K562 (cell line): Measurements from ENCODE around the gene EIF4G1. TPM values are rescaled to one million over a fixed set of nuclear protein-coding genes. Genes with fewer than 3 reads are reported as not detected.

Experiments used
- ATAC-seq: fragments of 200-7000 bp; cut with Tn5 transposase; 3 replicates; pipeline ENCODE4 v1.9.1; 2020; ENCODE audit warnings: moderate library complexity
- BruUV-seq: library from RNA; stranded (reverse); fragments of 400-500 nt; replicated peaks from 2 replicates; lab custom pipeline; 2021; lab: Mats Ljungman, UMichigan
- CTCF ChIA-PET: fragments of 300-600 bp; formaldehyde crosslinking; extraction: SDS; loops from one replicate; lab custom pipeline; 2021; ENCODE audit warnings: low intra/inter-chr PET ratio; lab: Yijun Ruan, JAX
- POLR2A ChIA-PET: fragments of 300-600, 350-650 bp; sonication (Branson Sonifier 250); formaldehyde crosslinking; extraction: SDS; loops from one replicate; lab custom pipeline; 2021; ENCODE audit warnings: antibody characterized with exemption, inconsistent platforms; lab: Yijun Ruan, JAX
- DNase-seq, 4 experiments: peaks; one replicate each; pipeline versions ENCODE4 v3.0.0 to v3.0.0-alpha.2; 2011 to 2018; ENCODE audit warnings: low spot score in 3 of 4, mixed read lengths in 3 of 4; ENCODE audit errors: extremely low read depth in 1 of 4
- FAIRE-seq: peaks from 2 replicates; lab custom pipeline; 2011; peaks lifted over from hg19 to GRCh38; lab: Jason Lieb, UNC
- H2AFZ ChIP-seq: 2 replicates; pipeline ENCODE4 v1.6.0; 2011; ENCODE audit warnings: low read depth, low read length, control low read depth, inconsistent platforms
- H3K27ac ChIP-seq: fragments of 200-600 bp; 3 replicates; pipeline ENCODE4 v1.8.0; 2011; ENCODE audit warnings: low read depth, mild to moderate bottlenecking, control low read depth, inconsistent platforms, low read length, moderate library complexity, mixed read lengths; ENCODE audit errors: extremely low read depth
- H3K27me3 ChIP-seq, 2 experiments: fragments of 300-600 bp in 1 of 2; 2 replicates in 1 of 2; 3 replicates in 1 of 2; pipeline versions ENCODE4 v1.6.0 to v1.8.0; 2011; ENCODE audit warnings: inconsistent platforms in 2 of 2, low read length in 2 of 2, mild to moderate bottlenecking in 1 of 2, mixed read lengths in 1 of 2, moderate library complexity in 1 of 2; ENCODE audit not compliant: control insufficient read depth in 2 of 2, insufficient read depth in 2 of 2
- H3K36me3 ChIP-seq: fragments of 300-600 bp; 3 replicates; pipeline ENCODE4 v1.8.0; 2011; ENCODE audit warnings: mild to moderate bottlenecking, low read length, inconsistent platforms; ENCODE audit not compliant: control insufficient read depth, insufficient read depth
- H3K4me1 ChIP-seq, 2 experiments: fragments of 200-600 bp in 1 of 2; replicated peaks in 1 of 2; 2 replicates in 1 of 2; 3 replicates in 1 of 2; pipeline versions ENCODE4 v1.5.1 to v1.8.0; 2011; ENCODE audit warnings: inconsistent platforms in 2 of 2, low read length in 2 of 2, mild to moderate bottlenecking in 1 of 2, mixed read lengths in 1 of 2, moderate library complexity in 1 of 2; ENCODE audit not compliant: control insufficient read depth in 2 of 2, insufficient read depth in 2 of 2
- H3K4me2 ChIP-seq: 2 replicates; pipeline ENCODE4 v1.6.1; 2011; ENCODE audit warnings: low read length, control low read depth, inconsistent platforms, mixed read lengths; ENCODE audit not compliant: insufficient read depth
- H3K4me3 ChIP-seq: fragments of 200-600 bp; sonication (generic), shearing (Covaris generic); 2 replicates; pipeline ENCODE4 v1.5.1; 2016; ENCODE audit warnings: control low read depth, inconsistent platforms
- H3K79me2 ChIP-seq: fragments of 200-600 bp; 3 replicates; pipeline ENCODE4 v1.8.0; 2011; ENCODE audit warnings: low read length, inconsistent platforms; ENCODE audit not compliant: control insufficient read depth, insufficient read depth
- H3K9ac ChIP-seq, 2 experiments: 2 replicates each; pipeline versions ENCODE4 v1.6.0 to v1.6.1; 2011; ENCODE audit warnings: low read depth in 2 of 2, low read length in 2 of 2, control low read depth in 1 of 2, inconsistent platforms in 1 of 2, mild to moderate bottlenecking in 1 of 2, mixed read lengths in 1 of 2; ENCODE audit not compliant: insufficient read depth in 1 of 2
- H3K9me1 ChIP-seq: one replicate; pipeline ENCODE4 v1.6.0; 2011; ENCODE audit warnings: inconsistent platforms, mild to moderate bottlenecking, low read length, moderate library complexity; ENCODE audit not compliant: control insufficient read depth, insufficient read depth
- H3K9me3 ChIP-seq: replicated peaks from 2 replicates; pipeline ENCODE4 v1.5.1; 2011; ENCODE audit warnings: low read depth, low read length, inconsistent platforms; ENCODE audit not compliant: control insufficient read depth, insufficient read depth
- H4K20me1 ChIP-seq: replicated peaks from 2 replicates; pipeline ENCODE4 v1.6.1; 2011; ENCODE audit warnings: low read length, inconsistent platforms, mixed read lengths; ENCODE audit not compliant: control insufficient read depth, insufficient read depth
- HOXB6 ChIP-seq: fragments of 250-450 bp; sonication (Bioruptor Pico); IDR thresholded peaks from 2 replicates; pipeline ENCODE4 v1.5.1; 2022; ENCODE audit warnings: mild to moderate bottlenecking, borderline replicate concordance
- MIER1 ChIP-seq: fragments of 450-650 bp; IDR thresholded peaks from 2 replicates; pipeline ENCODE4 v1.6.1; 2016; ENCODE audit warnings: antibody characterized with exemption, mild to moderate bottlenecking, low read depth
- MTA2 ChIP-seq: fragments of 450-650 bp; IDR thresholded peaks from 2 replicates; pipeline ENCODE4 v1.6.1; 2016; ENCODE audit warnings: low read depth
- ZNF77 ChIP-seq: fragments of 250-450 bp; sonication (Bioruptor Pico); IDR thresholded peaks from 2 replicates; pipeline ENCODE4 v1.5.0; 2020
- in situ Hi-C: fragments of 300-500 bp; cut with MboI; formaldehyde crosslinking; loops from 4 replicates; pipeline ENCODE4 v1.15.0; 2018; ENCODE audit warnings: inconsistent platforms, mixed read lengths
- intact Hi-C: fragments of 100-400 bp; cut with micrococcal nuclease; formaldehyde crosslinking; loops from 2 replicates; pipeline ENCODE4 v1.14.2; 2022
- polyA plus RNA-seq, 8 experiments: library from polyadenylated mRNA; depleted of rRNA in 4 of 8; stranded (reverse) in 5 of 8; unstranded in 3 of 8; fragments of >200 nt; fragmentation: Nextera tagmentation in 2 of 8; fragmentation: Illumina TruSeq in 1 of 8; extraction: Ambion mirVana in 2 of 8; extraction: Trizol in 1 of 8; gene quantifications; 2 replicates each; pipeline versions ENCODE4 v1.2.1 to v1.2.3, GENCODE V29; 2011 to 2014; ENCODE audit warnings: inconsistent platforms in 1 of 8, missing spikeins in 1 of 8
- total RNA-seq, 7 experiments: library from RNA; depleted of rRNA in 6 of 7; stranded (reverse); fragments of >200 nt in 6 of 7; fragmentation: Illumina TruSeq in 2 of 7; extraction: Trizol in 2 of 7; gene quantifications; 2 replicates each; pipeline versions ENCODE4 v1.2.1 to v1.2.3, GENCODE V29; 2011 to 2021; ENCODE audit warnings: low replicate concordance in 1 of 7
- TF ChIP-seq, protein P1 (sequence below): sonication (generic); formaldehyde crosslinking; IDR thresholded peaks from 2 replicates; pipeline ENCODE4 v1.8.0; 2023; ENCODE audit warnings: missing genetic modification reagents, mild to moderate bottlenecking, borderline replicate concordance
- TF ChIP-seq, protein P2 (sequence below): conservative IDR thresholded peaks from 2 replicates; pipeline ENCODE4 v1.6.1; 2011; ENCODE audit warnings: low read depth, mild to moderate bottlenecking, low read length; ENCODE audit not compliant: control insufficient read depth
- TF ChIP-seq, protein P3 (sequence below): sonication (generic); formaldehyde crosslinking; IDR thresholded peaks from 2 replicates; pipeline ENCODE4 v1.8.0; 2022; ENCODE audit warnings: mild to moderate bottlenecking, missing genetic modification reagents
- TF ChIP-seq, protein P4 (sequence below): sonication (generic); formaldehyde crosslinking; IDR thresholded peaks from 2 replicates; pipeline ENCODE4 v1.8.1; 2022; ENCODE audit warnings: missing genetic modification reagents

Gene EIF4G1
- total and polyA plus RNA-seq, 9 of the 15 experiments (the other 6 are each of a cell fraction or from before 2014, with no cell fraction given), result 4.6 to 505 (median 155) TPM

DNA sequence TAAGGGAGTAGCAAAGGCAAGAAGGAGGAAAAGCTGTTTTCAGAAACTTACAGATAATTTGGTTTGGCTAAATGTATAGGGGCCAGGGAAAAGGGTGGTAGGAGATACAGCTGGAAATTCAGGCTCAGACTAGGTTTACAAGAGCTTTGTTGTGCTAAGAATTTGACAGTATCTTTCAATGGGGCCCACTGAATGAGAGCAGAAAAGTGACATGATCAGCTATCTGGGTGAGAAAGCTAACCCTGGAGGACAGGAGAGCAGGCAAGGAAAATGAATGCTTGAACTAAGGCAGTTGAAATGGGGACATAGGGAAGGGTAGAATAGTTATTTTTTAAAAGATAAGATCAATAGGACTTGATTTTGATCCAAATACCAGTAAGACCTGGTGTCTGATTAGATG lies 2.8 kb upstream of the EIF4G1 start:
- TF ChIP-seq MTA2, result no peak
- TF ChIP-seq ZNF77 (CRISPR knock-in tag), result no peak
- TF ChIP-seq MIER1, result no peak
- TF ChIP-seq, protein P1, sequence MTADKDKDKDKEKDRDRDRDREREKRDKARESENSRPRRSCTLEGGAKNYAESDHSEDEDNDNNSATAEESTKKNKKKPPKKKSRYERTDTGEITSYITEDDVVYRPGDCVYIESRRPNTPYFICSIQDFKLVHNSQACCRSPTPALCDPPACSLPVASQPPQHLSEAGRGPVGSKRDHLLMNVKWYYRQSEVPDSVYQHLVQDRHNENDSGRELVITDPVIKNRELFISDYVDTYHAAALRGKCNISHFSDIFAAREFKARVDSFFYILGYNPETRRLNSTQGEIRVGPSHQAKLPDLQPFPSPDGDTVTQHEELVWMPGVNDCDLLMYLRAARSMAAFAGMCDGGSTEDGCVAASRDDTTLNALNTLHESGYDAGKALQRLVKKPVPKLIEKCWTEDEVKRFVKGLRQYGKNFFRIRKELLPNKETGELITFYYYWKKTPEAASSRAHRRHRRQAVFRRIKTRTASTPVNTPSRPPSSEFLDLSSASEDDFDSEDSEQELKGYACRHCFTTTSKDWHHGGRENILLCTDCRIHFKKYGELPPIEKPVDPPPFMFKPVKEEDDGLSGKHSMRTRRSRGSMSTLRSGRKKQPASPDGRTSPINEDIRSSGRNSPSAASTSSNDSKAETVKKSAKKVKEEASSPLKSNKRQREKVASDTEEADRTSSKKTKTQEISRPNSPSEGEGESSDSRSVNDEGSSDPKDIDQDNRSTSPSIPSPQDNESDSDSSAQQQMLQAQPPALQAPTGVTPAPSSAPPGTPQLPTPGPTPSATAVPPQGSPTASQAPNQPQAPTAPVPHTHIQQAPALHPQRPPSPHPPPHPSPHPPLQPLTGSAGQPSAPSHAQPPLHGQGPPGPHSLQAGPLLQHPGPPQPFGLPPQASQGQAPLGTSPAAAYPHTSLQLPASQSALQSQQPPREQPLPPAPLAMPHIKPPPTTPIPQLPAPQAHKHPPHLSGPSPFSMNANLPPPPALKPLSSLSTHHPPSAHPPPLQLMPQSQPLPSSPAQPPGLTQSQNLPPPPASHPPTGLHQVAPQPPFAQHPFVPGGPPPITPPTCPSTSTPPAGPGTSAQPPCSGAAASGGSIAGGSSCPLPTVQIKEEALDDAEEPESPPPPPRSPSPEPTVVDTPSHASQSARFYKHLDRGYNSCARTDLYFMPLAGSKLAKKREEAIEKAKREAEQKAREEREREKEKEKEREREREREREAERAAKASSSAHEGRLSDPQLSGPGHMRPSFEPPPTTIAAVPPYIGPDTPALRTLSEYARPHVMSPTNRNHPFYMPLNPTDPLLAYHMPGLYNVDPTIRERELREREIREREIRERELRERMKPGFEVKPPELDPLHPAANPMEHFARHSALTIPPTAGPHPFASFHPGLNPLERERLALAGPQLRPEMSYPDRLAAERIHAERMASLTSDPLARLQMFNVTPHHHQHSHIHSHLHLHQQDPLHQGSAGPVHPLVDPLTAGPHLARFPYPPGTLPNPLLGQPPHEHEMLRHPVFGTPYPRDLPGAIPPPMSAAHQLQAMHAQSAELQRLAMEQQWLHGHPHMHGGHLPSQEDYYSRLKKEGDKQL, result no peak
- TF ChIP-seq, protein P2, sequence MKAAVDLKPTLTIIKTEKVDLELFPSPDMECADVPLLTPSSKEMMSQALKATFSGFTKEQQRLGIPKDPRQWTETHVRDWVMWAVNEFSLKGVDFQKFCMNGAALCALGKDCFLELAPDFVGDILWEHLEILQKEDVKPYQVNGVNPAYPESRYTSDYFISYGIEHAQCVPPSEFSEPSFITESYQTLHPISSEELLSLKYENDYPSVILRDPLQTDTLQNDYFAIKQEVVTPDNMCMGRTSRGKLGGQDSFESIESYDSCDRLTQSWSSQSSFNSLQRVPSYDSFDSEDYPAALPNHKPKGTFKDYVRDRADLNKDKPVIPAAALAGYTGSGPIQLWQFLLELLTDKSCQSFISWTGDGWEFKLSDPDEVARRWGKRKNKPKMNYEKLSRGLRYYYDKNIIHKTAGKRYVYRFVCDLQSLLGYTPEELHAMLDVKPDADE, result no peak
- TF ChIP-seq, protein P3, sequence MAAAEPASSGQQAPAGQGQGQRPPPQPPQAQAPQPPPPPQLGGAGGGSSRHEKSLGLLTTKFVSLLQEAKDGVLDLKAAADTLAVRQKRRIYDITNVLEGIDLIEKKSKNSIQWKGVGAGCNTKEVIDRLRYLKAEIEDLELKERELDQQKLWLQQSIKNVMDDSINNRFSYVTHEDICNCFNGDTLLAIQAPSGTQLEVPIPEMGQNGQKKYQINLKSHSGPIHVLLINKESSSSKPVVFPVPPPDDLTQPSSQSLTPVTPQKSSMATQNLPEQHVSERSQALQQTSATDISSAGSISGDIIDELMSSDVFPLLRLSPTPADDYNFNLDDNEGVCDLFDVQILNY, result no peak
- TF ChIP-seq, protein P4, sequence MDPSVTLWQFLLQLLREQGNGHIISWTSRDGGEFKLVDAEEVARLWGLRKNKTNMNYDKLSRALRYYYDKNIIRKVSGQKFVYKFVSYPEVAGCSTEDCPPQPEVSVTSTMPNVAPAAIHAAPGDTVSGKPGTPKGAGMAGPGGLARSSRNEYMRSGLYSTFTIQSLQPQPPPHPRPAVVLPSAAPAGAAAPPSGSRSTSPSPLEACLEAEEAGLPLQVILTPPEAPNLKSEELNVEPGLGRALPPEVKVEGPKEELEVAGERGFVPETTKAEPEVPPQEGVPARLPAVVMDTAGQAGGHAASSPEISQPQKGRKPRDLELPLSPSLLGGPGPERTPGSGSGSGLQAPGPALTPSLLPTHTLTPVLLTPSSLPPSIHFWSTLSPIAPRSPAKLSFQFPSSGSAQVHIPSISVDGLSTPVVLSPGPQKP (CRISPR knock-in tag), result no peak
- no peak for TF ChIP-seq HOXB6 (CRISPR knock-in tag)
- H3K4me2 ChIP-seq, result no peak overlapping the region
- H4K20me1 ChIP-seq, result peaks cover 16% of the 10 kb centered on the region
- H3K9ac ChIP-seq, result no peak overlapping the region
- POLR2A ChIA-PET, result interaction anchor here (1.0 to 1.3 kb wide), 4 partner anchors 9 to 24 kb away, joined by 3 to 5 read pairs (median 4); no protein-coding TSS in a partner anchor
- peaks cover 5 to 17% of the 10 kb centered on the region in 2 experiments; a peak in 4 of 5 replicates for H3K4me1 ChIP-seq
- H3K4me3 ChIP-seq, result no peak overlapping the region
- H3K9me1 ChIP-seq, result no peaks in the 10 kb centered on the region
- DNase-seq (no peak), FAIRE-seq (no peak), ATAC-seq (no peak)
- H3K27me3 ChIP-seq, result no peaks in the 10 kb centered on the region
- peaks cover 43% of the 10 kb centered on the region for H3K36me3 ChIP-seq
- intact Hi-C loops, result no loop called here
- H3K79me2 ChIP-seq, result peaks cover 23% of the 10 kb centered on the region
- no peaks in the 10 kb centered on the region for H3K9me3 ChIP-seq
- CTCF ChIA-PET, result no interaction called here
- no TSS peak for BruUV-seq
- H2AFZ ChIP-seq, result no peak overlapping the region
- in situ Hi-C loops, result no loop called here
- no peak overlapping the region for H3K27ac ChIP-seq
